GM18502 (cell line): ENCODE results near the gene DNAJC24.

Experiments used
- ATAC-seq: cut with Tn5 transposase; IDR thresholded peaks from one replicate; pipeline ENCODE4 v1.9.1; 2021; ENCODE audit warnings: mild to moderate bottlenecking; ENCODE audit not compliant: unreplicated experiment, poor library complexity

The DNAJC24 gene

GRCh38 chr11:31412946-31413345 lies 43.3 kb downstream of the DNAJC24 start:
- no peak for ATAC-seq

DNA sequence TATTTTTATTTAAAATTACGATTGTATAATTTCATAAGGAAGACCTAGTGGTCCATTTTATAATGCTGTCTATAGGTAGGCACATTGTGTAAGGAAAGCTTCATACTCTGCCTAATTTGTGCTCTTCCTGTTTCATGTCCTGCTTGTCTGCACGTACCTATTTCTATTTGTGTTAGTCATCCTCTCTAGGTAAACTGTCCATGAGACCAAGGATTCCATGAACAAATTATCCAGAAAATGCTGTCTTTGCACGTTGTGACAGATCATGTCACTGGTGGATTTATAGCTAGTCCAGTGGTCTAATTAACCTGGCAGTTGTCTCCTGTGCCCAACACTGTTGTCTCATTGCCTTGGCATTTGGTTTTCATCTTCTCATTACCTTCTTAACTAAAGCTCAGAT lies 44.7 kb downstream of the DNAJC24 start:
- no peak for ATAC-seq

DNA sequence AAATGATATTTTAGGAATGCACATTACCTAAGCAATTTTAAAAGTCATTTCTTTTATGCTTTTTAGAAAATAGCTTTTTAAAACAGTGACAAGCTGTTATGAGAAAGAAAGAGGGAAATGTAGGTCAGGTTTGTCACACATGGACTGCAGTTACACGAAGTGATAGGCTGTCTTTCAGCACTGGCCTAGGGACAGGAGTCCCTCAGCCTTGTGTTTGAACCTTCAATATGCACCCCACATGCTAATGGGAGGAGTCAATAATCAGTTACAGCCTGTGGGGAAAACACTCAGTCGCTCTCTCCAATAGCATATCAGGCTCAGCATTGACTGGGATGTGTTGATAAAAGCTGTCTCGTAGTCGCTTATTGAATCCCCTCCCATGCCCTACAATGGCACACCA lies 45.8 kb downstream of the DNAJC24 start:
- no peak for ATAC-seq

DNA sequence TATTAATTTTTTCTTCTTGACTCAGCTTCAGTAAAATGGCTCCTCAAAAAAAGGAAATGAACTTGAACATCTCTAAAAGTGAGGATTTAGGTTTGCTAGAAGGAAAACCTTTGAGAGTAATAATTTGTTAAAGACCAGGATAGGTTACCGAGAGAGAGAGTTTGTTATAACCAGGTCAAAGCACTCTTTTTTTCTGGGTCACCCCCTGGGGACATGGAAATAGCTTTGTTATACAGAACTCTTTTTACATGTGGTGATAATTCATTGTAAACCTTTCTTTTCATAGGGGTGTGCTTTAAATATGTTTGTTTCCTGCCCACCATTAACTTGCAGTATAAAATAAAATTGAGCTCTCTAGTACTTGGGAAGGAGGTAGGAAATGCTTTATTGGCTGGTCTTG lies 47.7 kb downstream of the DNAJC24 start:
- ATAC-seq = no peak

- no peak for ATAC-seq
These were observed 48.2 kb downstream of the DNAJC24 start for GRCh38 chr11:31417816-31418215.

DNA sequence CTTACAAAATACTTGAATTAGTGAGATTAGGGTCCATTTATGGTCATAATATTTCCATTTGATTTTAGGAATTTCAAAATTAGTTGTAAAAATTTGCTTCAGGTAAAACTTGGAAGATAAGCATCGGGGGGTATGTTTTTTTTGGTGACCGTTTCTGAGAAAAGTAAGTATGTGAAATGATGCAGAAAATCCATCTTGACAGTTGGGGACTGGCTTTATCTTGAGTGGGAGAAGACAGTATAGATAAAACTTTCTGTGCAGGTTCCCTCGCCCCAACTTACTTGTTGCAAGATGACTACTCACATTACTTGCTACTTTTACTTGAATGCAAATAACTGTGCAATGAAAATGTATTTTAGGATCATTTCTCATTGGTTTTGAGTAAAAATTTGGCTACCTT lies 49.5 kb downstream of the DNAJC24 start:
- ATAC-seq = no peak

GRCh38 chr11:31419669-31420068 lies 50.0 kb downstream of the DNAJC24 start:
- ATAC-seq = no peak

DNA sequence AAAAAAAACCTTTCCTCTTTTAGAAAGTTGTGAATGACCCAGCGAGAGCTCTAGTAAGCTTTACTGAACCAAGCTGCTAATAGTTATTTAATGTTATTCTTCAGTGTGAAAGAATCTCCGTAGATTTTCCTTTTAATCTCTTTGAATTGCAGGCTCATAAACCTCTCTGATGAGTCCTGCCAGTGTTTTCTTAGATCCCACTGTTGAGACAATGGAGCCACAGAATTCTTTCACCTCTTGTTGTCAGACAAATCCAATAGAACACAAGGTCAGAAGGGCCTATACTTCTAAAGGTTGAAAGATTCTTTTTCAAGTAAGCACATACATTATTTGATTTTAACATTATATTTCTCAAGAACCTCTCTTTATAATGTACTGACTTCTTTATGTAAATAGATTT lies 52.2 kb downstream of the DNAJC24 start:
- no peak for ATAC-seq

DNA sequence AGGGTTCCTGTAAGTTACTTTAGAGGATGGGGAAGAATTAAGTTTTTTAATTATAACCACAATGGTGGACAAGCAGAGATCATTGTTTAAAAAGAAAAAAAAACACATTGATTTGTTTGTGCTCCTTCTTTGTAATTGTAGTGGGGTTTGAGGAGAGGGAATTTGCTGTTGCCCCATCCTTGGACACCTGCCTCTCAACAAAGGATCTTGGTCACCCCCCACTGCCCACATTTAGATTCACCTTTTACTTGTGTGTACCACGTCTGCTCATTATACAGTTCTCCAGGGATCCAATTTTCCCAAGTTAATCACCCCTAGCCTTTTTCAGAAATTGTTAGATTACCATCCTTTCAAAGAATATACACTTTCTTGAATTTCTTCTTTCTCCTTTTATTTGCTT lies 53.0 kb downstream of the DNAJC24 start:
- no peak for ATAC-seq

- ATAC-seq = no peak
These were observed 55.0 kb downstream of the DNAJC24 start for GRCh38 chr11:31424652-31425051.

DNA sequence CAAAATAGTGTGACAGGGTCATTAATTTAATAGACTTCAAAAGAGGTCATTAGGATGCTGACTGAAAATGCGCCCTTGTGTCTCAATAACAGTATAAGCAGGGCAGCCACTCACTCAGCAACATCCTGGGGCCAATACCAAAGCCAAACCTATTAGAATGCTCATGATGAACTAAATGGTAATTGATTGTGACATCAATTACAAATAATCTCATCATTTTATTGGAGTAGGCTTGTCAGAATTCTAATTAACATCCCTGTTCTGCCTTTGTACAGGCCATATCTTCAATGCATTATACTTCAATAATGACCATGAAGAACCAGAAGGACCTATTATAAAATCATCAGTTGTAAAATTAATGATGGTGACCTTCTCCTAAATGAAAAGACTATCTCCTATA lies 64.2 kb downstream of the DNAJC24 start:
- ATAC-seq = no peak

DNA sequence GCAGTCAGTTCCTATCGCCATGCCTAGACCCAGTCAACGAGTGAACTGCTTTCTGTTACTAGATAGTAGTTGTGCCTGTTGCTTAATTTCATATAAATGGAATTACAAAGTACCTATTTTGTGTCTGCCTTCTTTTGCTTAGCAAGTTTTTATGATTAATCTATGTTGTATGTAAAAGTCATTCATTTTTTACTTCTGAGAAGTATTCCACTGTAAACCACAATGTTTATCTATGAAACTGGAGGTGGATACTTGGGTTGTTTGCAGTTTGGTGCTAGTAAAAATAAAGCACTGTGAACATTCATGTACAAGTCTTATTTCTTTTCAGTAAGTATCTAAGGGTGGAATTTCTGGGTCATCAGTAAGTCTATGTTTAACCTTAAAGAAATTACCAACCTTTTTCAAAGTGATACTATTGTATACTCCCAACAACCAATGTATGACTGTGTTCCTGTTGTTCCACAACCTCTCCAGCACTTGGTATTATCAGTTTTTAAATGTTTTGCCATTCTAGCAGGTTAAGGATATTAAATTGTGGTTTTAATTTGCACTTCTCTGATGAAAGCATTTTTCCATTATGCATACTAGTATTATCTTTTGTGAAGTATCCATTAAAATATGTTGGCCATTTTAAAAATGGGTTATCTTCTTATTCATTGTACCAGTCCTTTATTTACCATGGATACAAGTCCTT lies 68.2 kb downstream of the DNAJC24 start:
- ATAC-seq = no peak

- no peak for ATAC-seq
These were observed 71.6 kb downstream of the DNAJC24 start for GRCh38 chr11:31441296-31441695.

DNA sequence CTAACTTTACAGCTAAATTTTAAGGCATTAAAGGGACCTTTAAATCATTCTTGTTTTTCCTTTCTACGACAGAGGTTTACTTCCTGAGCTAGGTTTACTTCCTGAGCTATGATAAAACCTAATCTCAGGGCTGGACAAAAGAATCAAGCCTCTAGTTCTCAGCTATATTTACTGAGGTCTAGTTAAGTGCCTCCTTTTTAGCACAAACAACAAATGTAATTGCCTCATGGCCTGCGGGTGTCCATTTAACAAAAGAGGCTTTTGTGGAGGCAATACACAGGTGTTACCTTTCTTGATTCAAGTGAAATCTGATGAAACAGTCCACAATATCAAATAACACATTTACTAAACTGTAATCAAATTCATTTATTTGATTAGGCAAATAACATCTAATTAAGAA lies 72.4 kb downstream of the DNAJC24 start:
- no peak for ATAC-seq

GRCh38 chr11:31443802-31444201 lies 74.1 kb downstream of the DNAJC24 start:
- ATAC-seq = no peak

DNA sequence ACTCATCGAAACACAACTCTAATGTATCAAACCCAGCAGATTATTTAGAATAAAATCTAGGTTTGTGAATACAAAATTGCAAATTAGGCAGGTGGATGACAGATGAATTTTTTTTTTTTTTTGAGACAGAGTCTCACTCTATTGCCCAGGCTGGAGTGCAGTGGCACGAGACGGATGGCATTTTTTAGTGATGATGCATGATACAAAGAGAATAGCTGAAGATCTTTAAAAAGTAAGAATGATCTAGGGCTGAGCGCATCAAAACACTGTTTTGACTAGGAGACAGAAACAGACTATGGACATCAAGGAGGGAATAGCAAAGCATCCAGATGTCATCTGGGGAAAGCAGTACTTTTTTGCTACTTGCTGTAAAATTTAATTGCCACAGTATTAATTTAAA lies 76.0 kb downstream of the DNAJC24 start:
- no peak for ATAC-seq

GRCh38 chr11:31449040-31449439 lies 79.4 kb downstream of the DNAJC24 start:
- ATAC-seq = no peak

DNA sequence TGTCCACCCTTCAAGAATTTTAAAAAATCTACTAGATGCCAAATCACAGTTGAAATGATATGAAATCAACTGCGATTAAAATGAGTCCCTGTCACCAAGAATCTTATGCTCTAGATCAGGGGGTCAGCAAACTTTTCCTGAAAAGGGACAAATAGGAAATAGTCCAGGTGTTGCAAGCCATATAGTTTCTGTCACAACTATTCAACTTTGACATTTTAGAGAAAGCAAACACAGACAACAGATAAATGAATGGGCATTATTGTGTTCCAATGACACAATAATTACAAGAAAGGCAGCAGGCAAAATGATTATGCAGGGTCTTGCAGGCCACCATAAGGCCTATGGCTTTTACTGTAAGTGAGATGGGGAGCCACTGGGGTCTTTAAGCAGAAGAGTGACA lies 81.2 kb downstream of the DNAJC24 start:
- ATAC-seq = no peak

DNA sequence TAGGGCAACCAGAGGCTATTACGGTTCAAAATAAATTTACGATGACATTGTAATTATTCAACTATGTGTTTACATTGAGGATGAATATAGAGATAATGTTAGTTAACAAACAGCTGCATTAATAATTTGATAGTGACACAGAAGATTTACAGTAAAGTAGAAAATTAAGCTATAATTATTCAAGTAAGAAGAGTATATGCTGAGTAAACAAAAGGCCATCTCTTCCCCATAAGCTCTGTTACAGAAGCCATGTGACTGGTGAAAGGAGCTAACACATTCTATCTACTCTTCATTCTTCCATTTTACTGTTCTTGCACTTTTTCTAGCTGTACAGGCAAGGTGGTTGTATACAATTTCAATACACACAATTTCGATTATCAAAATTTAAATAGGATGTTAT lies 85.5 kb downstream of the DNAJC24 start:
- no peak for ATAC-seq

DNA sequence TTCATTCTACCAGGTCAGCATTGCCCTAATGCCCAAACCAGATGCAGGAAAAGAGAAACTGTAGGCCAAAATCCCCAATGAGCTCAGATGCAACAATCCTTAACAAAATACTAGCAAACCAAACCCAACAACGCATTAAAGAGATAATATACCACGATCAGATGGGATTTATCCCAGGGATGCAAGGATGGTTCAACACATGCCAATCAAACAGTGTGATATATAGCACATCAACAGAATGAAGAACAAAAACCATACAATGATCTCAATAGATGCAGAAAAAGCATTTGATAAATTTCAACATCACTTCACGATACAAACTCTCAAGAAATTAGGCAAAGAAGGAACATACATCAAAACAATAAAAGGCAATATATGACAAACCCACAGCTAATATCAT lies 94.8 kb downstream of the DNAJC24 start:
- ATAC-seq = no peak

GRCh38 chr11:31474083-31474482 lies 104.4 kb downstream of the DNAJC24 start:
- no peak for ATAC-seq

GRCh38 chr11:31477528-31478222 lies 108.0 kb downstream of the DNAJC24 start:
- no peak for ATAC-seq
